Right hindlimb (tissue), 1 donor: ENCODE data around the gene KLRK1.
"Not testable (repeated sequence)": the region's sequence is repeated elsewhere in the genome, so short reads cannot be mapped to it uniquely, and the experiment has no call there.

Experiments used
- DNase-seq: peaks from one replicate; pipeline ENCODE4 v3.0.0-alpha.2; 2018

KLRK1 gene

DNA sequence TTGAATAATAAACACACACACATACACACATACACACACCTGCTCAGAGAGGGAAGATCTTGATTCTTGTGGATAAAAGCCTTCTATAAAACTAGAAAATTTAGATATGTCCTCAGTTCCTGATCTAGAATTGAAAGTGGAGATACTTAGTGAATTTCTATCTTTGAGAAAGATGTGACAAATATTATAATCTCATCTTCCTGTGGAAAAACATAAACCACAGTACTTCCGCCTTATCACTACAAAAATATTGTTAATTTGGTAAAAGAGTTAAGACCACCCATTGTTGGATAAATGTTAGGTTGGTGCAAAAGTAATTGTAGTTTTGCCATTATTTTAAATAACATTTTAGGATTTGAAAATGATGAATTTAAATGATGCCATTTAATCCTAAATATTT lies at the start of gene KLRK1:
Gene KLRK1, minus strand, starts transcription at position 138 of the 400 bp plus-strand sequence. CDS start 1,231 bp downstream, outside the sequence.
- DNase-seq = no peak

DNA sequence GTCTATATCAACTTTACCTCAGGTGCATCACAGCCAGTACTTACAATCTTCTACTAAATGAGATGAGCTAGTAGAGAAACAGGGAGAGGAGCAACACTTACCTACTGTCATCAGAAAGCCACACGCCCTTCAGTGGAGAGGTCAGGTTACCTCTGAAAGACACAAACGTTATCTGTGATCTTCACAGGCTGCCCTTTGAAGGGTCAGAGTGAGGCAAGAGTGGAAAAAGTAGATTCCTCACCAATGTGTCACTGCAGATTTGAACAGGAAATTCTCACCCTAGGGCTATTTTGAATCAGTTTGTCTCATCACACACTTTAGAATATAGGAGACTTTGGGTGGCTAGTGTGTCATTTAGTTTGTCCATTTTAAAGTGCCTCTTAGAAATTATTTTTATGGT lies 47.8 kb upstream of the KLRK1 start:
- not testable (repeated sequence) for DNase-seq

DNA sequence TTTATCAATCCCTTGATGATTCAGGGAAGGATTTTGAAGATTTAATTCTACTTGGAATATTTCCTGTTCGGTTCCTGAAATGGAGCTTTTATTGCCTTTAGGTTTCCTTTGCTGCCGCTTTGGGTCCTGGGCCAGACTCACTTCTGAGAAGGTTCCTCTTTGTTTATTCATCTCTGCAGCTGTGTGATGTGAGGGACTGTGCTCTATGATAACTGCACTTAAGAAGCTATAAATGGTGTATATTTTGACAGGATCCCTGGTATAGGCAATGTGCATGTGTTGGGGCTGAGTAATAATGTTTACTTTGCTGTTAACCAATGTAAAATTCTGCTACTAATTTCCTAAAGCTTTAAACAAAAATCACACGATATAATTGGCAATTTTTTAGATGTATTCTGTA lies 46.0 kb upstream of the KLRK1 start, which contains the start of gene KLRC2:
Gene KLRC2, minus strand, starts transcription at position 195 of the 400 bp plus-strand sequence. Its CDS starts 24 bp downstream, at position 171.
- not testable (repeated sequence) for DNase-seq

DNA sequence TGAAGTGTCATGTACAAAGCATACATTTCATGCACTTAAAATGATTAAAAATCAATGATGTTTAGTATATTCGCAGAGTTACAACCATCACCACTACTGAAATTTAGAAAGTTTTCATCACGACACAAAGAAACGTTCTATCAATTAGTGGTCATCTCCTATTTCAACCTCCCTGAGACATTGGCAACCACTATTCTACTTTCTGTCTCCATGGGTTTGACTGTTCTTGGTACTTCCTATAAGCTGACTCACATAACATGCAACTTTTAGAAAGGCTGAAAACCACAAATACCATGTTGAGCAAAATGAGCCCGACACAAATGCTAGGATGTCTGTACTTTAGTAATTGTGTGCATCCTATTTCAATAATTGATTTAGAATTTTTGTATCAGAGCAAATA lies 40.8 kb upstream of the KLRK1 start:
- not testable (repeated sequence) for DNase-seq

DNA sequence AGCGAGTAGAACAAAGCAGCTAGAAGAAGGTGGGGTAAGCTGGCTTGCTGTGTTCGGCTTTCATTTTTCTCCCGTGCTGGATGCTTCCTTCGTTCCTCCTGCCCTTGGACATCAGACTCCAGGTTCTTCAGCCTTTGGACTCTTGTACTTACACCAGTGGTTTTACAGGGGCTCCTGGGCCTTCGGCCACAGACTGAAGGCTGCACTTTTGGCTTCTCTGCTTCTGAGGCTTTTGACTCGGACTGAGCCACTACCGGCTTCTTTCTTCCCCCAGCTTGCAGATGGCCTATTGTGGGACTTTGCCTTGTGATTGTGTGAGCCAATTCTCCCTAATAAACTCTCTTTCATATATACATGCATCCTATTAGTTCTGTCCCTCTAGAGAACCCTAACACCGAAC lies 36.1 kb upstream of the KLRK1 start:
- not testable (repeated sequence) for DNase-seq

DNA sequence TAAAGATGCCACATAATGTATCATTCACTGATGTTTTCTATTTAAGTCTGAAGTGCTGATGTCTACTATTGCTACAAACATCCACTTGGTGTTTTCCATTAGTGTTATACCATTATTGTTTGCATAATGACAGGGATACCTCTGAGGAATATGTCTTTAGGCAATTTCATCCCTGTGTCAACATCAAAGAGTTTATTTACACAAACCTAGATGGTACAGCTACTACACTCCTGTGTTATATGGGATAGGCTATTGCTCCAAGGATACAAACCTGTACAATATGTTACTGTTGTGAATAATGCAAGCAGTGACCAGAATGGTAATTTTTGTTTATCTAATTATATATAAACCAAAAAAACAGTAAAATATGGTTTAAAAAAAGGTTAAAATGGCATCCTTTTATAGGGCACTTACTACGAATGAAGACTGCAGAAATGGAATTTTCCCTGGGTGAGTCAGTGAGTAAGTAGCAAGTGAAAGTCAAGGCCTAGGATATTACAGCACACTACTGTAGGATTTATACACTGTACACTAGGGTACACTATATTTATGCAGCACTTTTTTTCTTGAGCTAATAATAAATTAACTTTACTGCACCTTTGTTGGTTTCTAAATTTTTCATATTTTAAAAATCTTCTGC lies 34.5 kb upstream of the KLRK1 start:
- DNase-seq = not testable (repeated sequence)

DNA sequence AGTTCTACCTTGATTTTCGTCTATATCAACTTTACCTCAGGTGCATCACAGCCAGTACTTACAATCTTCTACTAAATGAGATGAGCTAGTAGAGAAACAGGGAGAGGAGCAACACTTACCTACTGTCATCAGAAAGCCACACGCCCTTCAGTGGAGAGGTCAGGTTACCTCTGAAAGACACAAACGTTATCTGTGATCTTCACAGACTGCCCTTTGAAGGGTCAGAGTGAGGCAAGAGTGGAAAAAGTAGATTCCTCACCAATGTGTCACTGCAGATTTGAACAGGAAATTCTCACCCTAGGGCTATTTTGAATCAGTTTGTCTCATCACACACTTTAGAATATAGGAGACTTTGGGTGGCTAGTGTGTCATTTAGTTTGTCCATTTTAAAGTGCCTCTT lies 32.3 kb upstream of the KLRK1 start:
- not testable (repeated sequence) for DNase-seq

DNA sequence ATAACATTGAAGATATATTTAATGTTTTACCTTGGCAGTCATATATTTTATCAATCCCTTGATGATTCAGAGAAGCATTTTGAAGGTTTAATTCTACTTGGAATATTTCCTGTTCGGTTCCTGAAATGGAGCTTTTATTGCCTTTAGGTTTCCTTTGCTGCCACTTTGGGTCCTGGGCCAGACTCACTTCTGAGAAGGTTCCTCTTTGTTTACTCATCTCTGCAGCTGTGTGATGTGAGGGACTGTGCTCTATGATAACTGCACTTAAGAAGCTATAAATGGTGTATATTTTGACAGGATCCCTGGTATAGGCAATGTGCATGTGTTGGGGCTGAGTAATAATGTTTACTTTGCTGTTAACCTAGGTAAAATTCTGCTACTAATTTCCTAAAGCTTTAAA lies 30.5 kb upstream of the KLRK1 start, which contains the start of gene KLRC3:
Gene KLRC3, minus strand, starts transcription at position 262 of the 400 bp plus-strand sequence. Its CDS starts 45 bp downstream, at position 217.
- not testable (repeated sequence) for DNase-seq

DNA sequence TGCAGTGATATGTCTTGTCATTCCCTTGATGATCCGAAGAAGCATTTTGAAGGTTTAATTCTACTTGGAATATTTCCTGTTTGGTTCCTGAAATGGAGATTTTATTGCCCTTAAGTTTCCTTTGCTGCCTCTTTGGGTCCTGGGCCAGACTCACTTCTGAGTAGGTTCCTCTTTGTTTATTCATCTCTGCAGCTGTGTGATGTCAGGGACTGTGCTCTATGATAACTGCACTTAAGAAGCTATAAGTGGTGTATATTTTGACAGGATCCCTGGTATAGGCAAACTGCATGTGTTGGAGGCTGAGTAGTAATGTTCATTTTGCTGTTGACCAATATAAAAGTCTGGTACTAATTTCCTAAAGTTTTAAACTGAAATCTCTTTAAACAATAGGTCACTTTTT lies 19.6 kb upstream of the KLRK1 start, which contains the start of gene KLRC4:
Gene KLRC4, minus strand, starts transcription at position 366 of the 400 bp plus-strand sequence. Its CDS starts 182 bp downstream, at position 184.
- DNase-seq = no peak

DNA sequence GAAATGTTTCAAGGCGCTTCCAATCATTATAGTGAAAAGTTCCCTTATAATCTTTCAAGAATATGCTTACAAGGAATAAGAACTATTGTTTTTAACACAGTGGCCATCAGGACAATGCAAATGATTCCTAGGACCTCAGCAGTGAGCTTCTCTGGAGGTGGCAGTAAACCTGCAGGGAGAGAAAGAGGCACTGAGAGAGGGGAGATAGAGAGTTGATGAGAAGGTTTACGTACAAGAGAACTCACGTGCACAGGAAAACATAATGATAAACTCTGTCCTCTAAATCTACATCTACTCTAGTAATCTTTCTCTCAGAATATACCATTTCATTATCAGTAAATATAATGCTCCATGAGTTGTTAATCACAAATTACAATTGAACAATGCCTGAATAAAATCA lies 19.0 kb upstream of the KLRK1 start:
- no peak for DNase-seq

DNA sequence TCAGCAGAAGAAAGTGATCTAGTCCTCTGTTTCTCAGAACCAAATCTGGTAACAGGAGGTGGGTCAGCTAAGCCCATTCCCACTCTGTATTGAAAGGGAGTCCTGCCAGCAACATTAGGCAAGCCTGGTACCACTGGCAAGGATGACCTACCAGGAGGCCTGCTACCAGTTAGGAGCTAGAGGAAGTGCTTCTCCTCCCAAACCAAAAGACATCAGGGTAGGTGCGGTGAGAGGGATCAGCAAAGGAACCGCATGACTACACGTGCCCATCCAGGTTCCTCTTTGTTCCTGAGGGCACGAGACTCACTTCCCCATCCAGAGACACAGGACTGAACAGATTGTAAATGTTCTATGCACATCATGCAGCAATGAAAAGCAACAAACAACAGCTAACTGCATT lies 16.9 kb upstream of the KLRK1 start:
- no peak for DNase-seq

DNA sequence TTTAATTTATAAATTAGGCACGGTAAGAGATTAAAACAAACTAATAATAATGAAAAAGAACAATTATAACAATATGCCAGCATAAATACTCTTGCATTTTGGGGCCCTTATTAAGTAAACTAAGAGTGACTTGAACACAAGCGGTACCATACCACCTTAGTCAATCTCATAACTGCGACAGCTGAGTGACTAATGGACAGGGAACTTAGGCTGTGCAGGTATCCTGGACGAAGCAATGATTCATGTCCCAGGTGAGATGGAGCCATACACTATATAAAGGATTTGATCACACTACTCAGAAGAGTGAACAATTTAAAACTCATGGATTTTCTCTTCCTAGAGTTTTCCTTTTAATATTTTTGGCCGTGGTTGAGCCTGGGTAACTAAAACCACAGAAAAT lies 15.5 kb upstream of the KLRK1 start:
- DNase-seq = no peak

DNA sequence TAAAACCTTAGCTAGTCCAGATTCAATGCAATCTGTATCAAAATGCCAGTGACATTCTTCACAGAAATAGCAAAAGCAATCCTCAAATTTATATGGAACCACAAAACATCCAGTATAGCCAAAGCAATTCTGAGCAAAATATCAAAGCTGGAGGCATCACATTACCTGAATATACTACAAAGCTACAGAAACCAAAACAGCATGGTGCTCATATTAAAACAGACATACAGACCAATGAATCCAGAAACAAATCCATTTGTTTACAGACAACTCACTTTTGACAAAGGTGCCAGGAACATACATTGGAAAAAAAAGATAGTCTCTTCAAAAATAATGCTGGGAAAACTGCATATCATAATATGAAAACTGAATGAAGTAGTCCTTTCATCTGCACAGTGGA lies 15.0 kb upstream of the KLRK1 start:
- no peak for DNase-seq

DNA sequence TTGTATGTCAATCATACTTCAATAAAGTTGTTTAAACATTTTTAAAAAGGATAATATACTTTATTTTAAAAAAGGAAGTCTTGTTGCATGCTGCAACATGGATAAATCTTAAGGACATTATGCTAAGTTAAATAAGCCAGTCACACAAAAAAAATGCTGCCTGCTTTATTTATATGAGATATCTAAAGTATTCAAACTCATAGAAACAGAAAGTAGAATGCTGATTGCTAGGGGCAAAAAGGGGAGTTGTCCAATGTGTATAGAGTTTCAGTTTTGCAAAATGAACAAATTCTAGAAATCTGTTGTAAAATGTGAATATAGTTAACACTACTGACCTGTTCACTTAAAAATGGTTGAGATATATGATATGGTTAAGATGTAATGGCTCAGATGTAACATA lies 11.0 kb upstream of the KLRK1 start:
- no peak for DNase-seq

DNA sequence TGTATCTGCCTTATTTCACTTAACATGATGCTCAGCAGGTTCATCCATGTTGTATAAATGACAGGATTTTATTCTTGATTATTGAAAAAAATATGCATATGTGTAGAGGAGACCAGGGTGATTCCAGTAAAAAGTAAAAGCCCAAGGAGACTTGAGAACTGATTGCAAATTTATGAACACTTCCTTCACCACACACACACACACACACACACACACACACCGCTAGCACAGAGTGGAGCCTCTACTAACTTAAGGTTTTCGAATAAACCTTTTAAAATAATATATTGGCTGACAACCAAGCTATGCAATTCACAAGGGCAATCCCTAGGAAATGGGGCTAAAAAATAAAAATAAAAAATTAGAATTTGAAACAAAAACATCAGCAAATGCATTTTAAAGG lies 8.3 kb upstream of the KLRK1 start:
- no peak for DNase-seq

DNA sequence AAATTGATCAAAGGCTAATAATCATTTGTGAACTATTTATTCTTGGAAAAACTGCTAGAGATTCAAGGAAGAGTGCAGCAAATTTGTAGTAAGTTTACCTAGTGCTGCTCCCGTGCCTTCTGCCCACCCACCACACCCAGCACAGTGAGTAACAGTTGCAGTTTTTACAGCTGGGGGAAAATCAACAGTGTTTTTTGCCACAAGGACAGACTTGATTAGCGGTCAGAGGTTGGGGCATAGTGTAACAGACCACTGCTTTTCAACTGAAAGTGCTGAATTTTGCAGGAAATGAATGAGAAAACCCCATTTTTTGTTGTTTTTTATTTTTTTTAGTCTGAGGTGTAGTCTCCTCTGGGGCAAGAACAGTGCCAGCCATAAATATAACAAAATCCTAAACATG lies 7.5 kb upstream of the KLRK1 start:
- no peak for DNase-seq

DNA sequence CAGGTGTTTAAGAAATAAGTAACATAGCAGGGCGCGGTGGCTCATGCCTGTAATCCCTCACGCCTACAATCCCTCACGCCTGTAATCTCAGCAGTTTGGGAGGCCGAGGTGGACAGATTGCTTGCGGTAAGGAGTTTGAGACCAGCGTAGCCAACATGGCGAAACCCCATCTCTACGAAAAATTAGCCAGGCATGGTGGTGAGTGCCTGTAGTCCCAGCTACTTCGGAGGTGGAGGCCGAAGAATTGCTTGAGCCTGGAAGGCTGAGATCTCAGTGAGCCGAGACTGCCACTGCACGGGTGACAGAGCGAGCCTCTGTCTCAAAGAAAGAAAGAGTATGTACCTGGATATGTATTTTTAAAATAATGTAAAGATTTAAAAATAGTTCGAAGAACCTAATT lies 6.3 kb upstream of the KLRK1 start:
- not testable (repeated sequence) for DNase-seq

DNA sequence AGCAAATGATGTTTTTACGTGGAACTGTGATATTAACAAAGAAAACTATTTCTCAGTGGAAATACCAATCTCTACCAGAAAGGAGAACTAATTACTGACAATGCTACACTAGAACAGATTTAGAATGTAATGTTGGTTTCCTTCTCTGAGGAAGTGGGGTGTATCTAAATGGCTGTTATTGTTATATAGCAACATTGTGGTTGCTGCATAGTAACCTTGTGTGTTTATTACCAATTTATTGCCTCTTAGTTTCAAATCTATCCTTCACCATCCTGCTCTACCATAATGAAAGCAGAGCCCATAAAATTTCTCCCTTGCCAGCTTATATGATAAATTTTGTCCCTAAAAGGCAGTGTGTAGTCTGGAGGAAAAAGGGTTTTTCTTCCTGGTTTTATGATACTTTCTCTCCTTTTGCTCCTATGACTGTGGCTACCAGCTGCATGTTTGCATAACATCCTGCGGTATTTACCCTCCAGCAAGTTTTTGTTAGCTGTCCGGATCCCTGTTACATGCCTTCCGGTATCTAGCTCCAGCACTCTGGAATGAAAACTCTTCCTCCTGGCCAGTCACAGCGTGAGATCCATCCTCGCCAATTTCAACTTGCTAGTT lies 5.7 kb upstream of the KLRK1 start:
- DNase-seq = no peak

DNA sequence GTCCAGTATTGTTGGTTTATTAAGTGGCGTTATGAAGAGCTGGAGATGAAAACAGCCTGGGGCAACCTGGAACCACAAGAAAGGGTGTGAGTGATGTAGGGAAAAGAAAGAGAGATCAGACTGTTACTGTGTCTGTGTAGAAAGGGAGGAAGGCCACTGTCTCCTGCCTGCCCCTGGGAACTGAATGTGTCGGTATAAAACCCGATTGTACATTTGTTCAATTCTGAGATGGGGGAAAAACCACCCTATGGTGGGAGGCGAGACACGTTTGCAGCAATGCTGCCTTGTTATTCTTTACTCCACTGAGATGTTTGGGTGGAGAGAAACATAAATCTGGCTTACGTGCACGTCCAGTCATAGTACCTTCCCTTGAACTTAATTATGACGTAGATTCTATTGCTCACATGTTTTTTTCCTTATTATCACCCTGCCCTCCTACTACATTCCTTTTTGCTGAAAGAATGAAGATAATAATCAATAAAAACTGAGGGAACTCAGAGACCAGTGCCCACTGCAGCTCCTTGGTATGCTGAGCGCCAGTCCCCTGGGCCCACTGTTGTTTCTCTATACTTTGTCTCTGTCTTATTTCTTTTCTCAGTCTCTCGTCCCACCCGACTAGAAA lies 4.8 kb upstream of the KLRK1 start:
- not testable (repeated sequence) for DNase-seq

DNA sequence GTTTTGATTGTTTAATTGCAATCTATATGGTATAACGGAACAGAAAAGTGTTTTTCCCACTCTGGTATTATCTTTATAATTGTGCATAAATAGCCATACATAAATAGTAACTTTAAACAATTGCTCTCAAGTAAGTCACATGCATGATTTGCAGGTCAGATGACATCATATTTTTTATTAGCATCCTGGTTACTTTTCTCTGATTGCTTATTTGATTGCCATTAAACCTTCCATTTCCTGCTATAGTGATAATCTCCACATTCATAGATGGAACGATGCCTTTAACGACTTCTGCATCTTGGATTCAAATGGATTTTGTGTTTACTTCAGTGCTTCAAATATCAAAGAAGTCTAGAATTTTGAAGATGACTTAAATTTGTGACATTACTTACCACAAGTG lies 3.5 kb upstream of the KLRK1 start:
- DNase-seq = no peak

DNA sequence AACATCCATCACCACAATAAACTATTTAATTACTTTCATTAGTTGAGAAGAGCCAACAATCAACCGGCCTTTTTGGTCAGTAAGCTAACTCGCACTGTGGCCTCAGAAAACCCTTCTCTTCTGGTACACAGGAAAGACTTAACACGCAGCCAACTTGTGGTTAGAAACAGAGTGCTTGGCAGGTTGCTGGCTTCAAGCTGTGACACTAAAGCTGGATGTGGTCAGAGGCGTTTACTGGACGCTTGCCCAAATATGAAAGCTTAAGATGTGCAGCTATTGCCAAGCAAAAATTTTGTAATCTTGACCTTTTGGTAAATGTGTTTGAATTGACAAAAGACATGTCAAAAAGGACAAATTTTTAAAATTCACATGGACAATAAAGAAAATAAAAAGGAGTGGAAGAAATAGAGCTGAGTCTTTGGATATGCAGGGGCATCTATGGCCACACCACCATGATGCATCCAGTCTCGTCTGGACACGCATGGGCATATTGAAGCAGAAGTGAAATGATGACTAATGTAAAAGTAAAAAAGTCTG lies 2.6 kb upstream of the KLRK1 start:
- no peak for DNase-seq

DNA sequence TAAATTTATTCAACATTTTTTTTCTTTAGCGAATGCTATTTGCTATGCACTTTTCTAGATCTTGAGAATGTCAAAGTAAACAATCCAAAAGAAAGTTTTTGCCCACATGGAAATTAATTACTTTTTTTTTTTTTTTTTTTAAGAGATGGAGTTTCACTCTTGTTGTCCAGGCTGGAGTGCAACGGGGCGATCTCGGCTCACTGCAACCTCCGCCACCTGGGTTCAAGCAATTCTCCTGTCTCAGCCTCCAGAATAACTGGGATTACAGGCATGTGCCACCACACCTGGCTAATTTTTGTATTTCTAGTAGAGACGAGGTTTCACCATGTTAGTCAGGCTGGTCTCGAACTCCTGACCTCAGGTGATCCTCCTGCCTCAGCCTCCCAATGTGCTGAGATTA lies 1.1 kb upstream of the KLRK1 start:
- DNase-seq = not testable (repeated sequence)

DNA sequence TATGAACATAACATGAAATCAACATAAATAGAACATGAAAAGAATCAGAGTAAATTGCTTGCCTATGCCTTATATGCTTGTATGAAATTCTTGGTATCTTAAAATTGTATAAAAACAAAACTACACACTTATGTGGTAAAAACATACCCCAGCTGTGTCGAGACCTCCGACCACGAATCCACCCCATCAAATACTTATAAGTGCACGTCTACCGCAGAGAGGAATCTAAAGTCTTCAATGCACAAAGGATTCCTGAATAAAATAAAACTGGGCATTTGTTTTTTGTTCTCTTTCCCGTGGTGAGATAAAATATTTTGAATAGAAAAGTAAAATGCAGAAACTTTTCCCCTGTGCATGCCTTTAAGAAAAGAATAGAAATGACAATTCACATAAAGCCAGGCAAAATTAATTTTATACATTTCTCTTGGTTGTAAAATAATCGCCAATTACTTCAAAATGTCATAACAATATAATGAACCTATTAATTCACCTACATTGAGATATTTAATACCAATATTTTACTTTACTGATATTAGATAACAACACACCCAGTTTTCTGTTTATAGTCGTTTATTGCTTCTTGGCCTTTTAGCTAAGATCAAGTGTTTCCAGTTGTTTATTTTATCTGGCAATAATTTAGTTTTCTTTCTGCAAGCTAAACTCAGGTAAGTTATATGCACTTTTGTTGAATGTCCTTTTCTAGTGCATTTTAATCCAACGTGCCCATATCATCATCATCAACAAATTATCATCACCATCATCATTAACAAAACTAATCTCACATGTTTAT lies 1.0 kb downstream of the KLRK1 start:
- DNase-seq = no peak
